GM12878 (cell line): ENCODE results near the gene MSH5. TPM values are rescaled to one million over a fixed set of nuclear protein-coding genes. Genes with fewer than 3 reads are reported as not detected.
"Not testable (repeated sequence)": the region's sequence is repeated elsewhere in the genome, so short reads cannot be mapped to it uniquely, and the experiment has no call there.

ENCODE experiments used
- ATAC-seq: fragments of 200-7000 bp; cut with Tn5 transposase; 3 replicates; pipeline ENCODE4 v1.9.1; 2020; ENCODE audit warnings: mild to moderate bottlenecking, moderate library complexity
- BruUV-seq: library from RNA; stranded (reverse); fragments of 400-500 nt; replicated peaks from 2 replicates; lab custom pipeline; 2021; lab: Mats Ljungman, UMichigan
- CTCF ChIA-PET: fragments of 300-600 bp; sonication (Branson Sonifier 250); formaldehyde crosslinking; extraction: SDS; loops from one replicate; lab custom pipeline; 2021; ENCODE audit warnings: inconsistent platforms; lab: Yijun Ruan, JAX
- POLR2A ChIA-PET: fragments of 350-600 bp; formaldehyde crosslinking; extraction: SDS; loops from one replicate; lab custom pipeline; 2021; ENCODE audit warnings: inconsistent platforms; lab: Charles Lee
- RAD21 ChIA-PET: fragments of 300-600 bp; sonication (Branson Sonifier 250); formaldehyde crosslinking; loops from one replicate; lab custom pipeline; 2023; ENCODE audit warnings: antibody characterized with exemption; ENCODE audit not compliant: unreplicated experiment; lab: Charles Lee
- SMC1A ChIA-PET: fragments of 300-600 bp; sonication (Branson Sonifier 250); formaldehyde crosslinking; loops from one replicate; lab custom pipeline; 2023; ENCODE audit not compliant: unreplicated experiment, uncharacterized antibody; lab: Charles Lee
- DNase-seq: peaks from one replicate; pipeline ENCODE4 v3.0.0-alpha.2; 2011; ENCODE audit warnings: low read depth, low spot score
- FAIRE-seq: peaks from 3 replicates; lab custom pipeline; 2011; peaks lifted over from hg19 to GRCh38; lab: Jason Lieb, UNC
- H2AFZ ChIP-seq: 2 replicates; pipeline ENCODE4 v1.6.0; 2011; ENCODE audit warnings: low read depth, low read length, control low read depth; ENCODE audit not compliant: control insufficient read depth
- H3K27ac ChIP-seq: 2 replicates; pipeline ENCODE4 v1.5.1; 2011; ENCODE audit warnings: control low read depth; ENCODE audit not compliant: control insufficient read depth, insufficient read depth
- H3K27me3 ChIP-seq, 2 experiments: replicated peaks in 1 of 2; 2 replicates each; pipeline versions ENCODE4 v1.6.0 to v1.6.1; 2011; ENCODE audit warnings: low read length in 1 of 2; ENCODE audit not compliant: control insufficient read depth in 2 of 2, insufficient read depth in 2 of 2
- H3K36me3 ChIP-seq, 2 experiments: 2 replicates each; pipeline ENCODE4 v1.5.1; 2011; ENCODE audit warnings: low read length in 1 of 2; ENCODE audit not compliant: control insufficient read depth in 2 of 2, insufficient read depth in 2 of 2
- H3K4me1 ChIP-seq: 2 replicates; pipeline ENCODE4 v1.6.1; 2011; ENCODE audit warnings: mild to moderate bottlenecking, low read length, moderate library complexity, mixed read lengths; ENCODE audit not compliant: control insufficient read depth, insufficient read depth
- H3K4me2 ChIP-seq: 2 replicates; pipeline ENCODE4 v1.6.0; 2011; ENCODE audit warnings: control low read depth; ENCODE audit not compliant: control insufficient read depth, insufficient read depth
- H3K4me3 ChIP-seq: fragments of 200-600 bp; sonication (generic); 2 replicates; pipeline ENCODE4 v1.5.1; 2016
- H3K79me2 ChIP-seq: 2 replicates; pipeline ENCODE4 v1.6.0; 2011; ENCODE audit warnings: low read length; ENCODE audit not compliant: control insufficient read depth, insufficient read depth
- H3K9ac ChIP-seq: 2 replicates; pipeline ENCODE4 v1.8.0; 2011; ENCODE audit warnings: low read length, control low read depth, mixed read lengths; ENCODE audit not compliant: control insufficient read depth, insufficient read depth
- H3K9me3 ChIP-seq: replicated peaks from 3 replicates; pipeline ENCODE4 v1.5.1; 2011; ENCODE audit warnings: mild to moderate bottlenecking, low read length; ENCODE audit not compliant: control insufficient read depth, insufficient read depth
- H4K20me1 ChIP-seq: 2 replicates; pipeline ENCODE4 v1.6.0; 2011; ENCODE audit not compliant: control insufficient read depth, insufficient read depth
- MTA2 ChIP-seq: fragments of 450-650 bp; IDR thresholded peaks from 2 replicates; pipeline ENCODE4 v1.6.1; 2016; ENCODE audit warnings: low read depth, mild to moderate bottlenecking, moderate library complexity
- MYC ChIP-seq: IDR thresholded peaks from 2 replicates; pipeline ENCODE4 v1.6.1; 2011; ENCODE audit warnings: mild to moderate bottlenecking, low read length, moderate library complexity, inconsistent platforms; ENCODE audit not compliant: insufficient read depth, insufficient replicate concordance, insufficient read length, severe bottlenecking
- SIN3A ChIP-seq: IDR thresholded peaks from 2 replicates; pipeline ENCODE4 v1.6.1; 2012; ENCODE audit warnings: low read depth, low read length, improper control_type of control experiment
- WGBS: methylation state at CpG from one replicate; pipeline ENCODE4 v1.1.6; 2016; ENCODE audit warnings: low lambda C conversion rate; ENCODE audit not compliant: insufficient replicate concordance, insufficient coverage; ENCODE audit errors: missing lambda C conversion rate; 5-methylcytosine and 5-hydroxymethylcytosine counted together
- in situ Hi-C: fragments of 300-500 bp; cut with MboI; formaldehyde crosslinking; loops from 9 replicates; pipeline ENCODE4 v1.14.3; 2018; ENCODE audit warnings: mixed read lengths
- intact Hi-C: fragments of 100-400 bp; cut with micrococcal nuclease; formaldehyde crosslinking; loops from one replicate; pipeline ENCODE4 v1.14.2; 2022; ENCODE audit not compliant: unreplicated experiment
- polyA plus RNA-seq, 11 experiments: library from polyadenylated mRNA; depleted of rRNA in 4 of 11; unstranded in 6 of 11; stranded (reverse) in 5 of 11; fragments of >200 nt; fragmentation: Nextera tagmentation in 4 of 11; fragmentation: Illumina TruSeq in 1 of 11; extraction: Ambion mirVana in 4 of 11; extraction: Trizol in 1 of 11; gene quantifications; 1 replicate in 1 of 11; 2 replicates in 10 of 11; pipeline versions ENCODE4 v1.2.1 to v1.2.3, GENCODE V29; 2011 to 2016; ENCODE audit warnings: inconsistent platforms in 2 of 11, missing spikeins in 2 of 11, low read depth in 1 of 11
- total RNA-seq, 4 experiments: library from RNA; depleted of rRNA in 3 of 4; stranded (reverse); fragments of >200 nt in 3 of 4; fragmentation: Illumina TruSeq in 1 of 4; extraction: Trizol in 1 of 4; gene quantifications; 2 replicates each; pipeline versions ENCODE4 v1.2.1 to v1.2.3, GENCODE V29; 2013 to 2021
- TF ChIP-seq, protein P1 (sequence below): fragments of 450-650 bp; IDR thresholded peaks from 2 replicates; pipeline ENCODE4 v1.6.1; 2017; ENCODE audit warnings: mild to moderate bottlenecking, low read depth, inconsistent platforms; ENCODE audit not compliant: poor library complexity, severe bottlenecking
- TF ChIP-seq, protein P2 (sequence below): fragments of 450-650 bp; IDR thresholded peaks from 2 replicates; pipeline ENCODE4 v1.6.1; 2017; ENCODE audit warnings: mild to moderate bottlenecking, moderate library complexity

The MSH5 gene
- total and polyA plus RNA-seq, 10 of the 15 experiments (the other 5 are each of a cell fraction or from before 2014, with no cell fraction given) = 9.1 to 52.7 (median 30.0) TPM

DNA sequence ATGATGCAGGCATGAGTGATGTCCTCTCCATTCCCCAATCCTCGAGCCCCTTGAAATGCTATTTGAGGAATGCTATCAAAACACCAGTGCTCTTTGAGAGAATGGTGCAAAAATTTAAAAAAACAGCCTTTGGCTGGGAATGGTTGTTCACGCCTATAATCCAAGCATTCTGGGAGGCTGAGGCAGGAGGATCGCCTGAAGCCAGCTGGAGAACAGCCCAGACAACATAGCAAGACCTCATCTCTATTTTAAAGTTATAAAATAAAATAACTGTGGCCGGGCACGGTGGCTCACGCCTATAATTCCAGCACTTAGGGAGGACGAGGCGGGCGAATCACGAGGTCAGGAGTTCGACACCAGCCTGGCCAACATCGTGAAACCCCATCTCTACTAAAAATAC lies 60.0 kb downstream of the MSH5 start:
- no peak for ATAC-seq
- intact Hi-C loops = loop anchor here (5.0 kb wide), 1 partner anchor 33 kb away; no protein-coding TSS in a partner anchor
- H2AFZ ChIP-seq = no peak overlapping the region
- CTCF ChIA-PET = interaction anchor here (1.0 to 2.7 kb wide), 5 partner anchors 9 to 143 kb away, joined by 3 to 10 read pairs (median 6); no protein-coding TSS in a partner anchor
- no peak overlapping the region for H3K4me3 ChIP-seq
- WGBS = over 99% methylated on average over 12 of the region's 12 CpGs
- RAD21 ChIA-PET = interaction anchor here (1.4 kb wide), 2 partner anchors 28 to 30 kb away, joined by 3 to 4 read pairs; partner anchors contain the start of gene HSPA1B
- TF ChIP-seq, protein P1, sequence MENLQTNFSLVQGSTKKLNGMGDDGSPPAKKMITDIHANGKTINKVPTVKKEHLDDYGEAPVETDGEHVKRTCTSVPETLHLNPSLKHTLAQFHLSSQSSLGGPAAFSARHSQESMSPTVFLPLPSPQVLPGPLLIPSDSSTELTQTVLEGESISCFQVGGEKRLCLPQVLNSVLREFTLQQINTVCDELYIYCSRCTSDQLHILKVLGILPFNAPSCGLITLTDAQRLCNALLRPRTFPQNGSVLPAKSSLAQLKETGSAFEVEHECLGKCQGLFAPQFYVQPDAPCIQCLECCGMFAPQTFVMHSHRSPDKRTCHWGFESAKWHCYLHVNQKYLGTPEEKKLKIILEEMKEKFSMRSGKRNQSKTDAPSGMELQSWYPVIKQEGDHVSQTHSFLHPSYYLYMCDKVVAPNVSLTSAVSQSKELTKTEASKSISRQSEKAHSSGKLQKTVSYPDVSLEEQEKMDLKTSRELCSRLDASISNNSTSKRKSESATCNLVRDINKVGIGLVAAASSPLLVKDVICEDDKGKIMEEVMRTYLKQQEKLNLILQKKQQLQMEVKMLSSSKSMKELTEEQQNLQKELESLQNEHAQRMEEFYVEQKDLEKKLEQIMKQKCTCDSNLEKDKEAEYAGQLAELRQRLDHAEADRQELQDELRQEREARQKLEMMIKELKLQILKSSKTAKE = no peak
- TF ChIP-seq, protein P2, sequence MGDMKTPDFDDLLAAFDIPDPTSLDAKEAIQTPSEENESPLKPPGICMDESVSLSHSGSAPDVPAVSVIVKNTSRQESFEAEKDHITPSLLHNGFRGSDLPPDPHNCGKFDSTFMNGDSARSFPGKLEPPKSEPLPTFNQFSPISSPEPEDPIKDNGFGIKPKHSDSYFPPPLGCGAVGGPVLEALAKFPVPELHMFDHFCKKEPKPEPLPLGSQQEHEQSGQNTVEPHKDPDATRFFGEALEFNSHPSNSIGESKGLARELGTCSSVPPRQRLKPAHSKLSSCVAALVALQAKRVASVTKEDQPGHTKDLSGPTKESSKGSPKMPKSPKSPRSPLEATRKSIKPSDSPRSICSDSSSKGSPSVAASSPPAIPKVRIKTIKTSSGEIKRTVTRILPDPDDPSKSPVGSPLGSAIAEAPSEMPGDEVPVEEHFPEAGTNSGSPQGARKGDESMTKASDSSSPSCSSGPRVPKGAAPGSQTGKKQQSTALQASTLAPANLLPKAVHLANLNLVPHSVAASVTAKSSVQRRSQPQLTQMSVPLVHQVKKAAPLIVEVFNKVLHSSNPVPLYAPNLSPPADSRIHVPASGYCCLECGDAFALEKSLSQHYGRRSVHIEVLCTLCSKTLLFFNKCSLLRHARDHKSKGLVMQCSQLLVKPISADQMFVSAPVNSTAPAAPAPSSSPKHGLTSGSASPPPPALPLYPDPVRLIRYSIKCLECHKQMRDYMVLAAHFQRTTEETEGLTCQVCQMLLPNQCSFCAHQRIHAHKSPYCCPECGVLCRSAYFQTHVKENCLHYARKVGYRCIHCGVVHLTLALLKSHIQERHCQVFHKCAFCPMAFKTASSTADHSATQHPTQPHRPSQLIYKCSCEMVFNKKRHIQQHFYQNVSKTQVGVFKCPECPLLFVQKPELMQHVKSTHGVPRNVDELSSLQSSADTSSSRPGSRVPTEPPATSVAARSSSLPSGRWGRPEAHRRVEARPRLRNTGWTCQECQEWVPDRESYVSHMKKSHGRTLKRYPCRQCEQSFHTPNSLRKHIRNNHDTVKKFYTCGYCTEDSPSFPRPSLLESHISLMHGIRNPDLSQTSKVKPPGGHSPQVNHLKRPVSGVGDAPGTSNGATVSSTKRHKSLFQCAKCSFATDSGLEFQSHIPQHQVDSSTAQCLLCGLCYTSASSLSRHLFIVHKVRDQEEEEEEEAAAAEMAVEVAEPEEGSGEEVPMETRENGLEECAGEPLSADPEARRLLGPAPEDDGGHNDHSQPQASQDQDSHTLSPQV = no peak
- no peak for TF ChIP-seq MYC
- TF ChIP-seq MTA2 = no peak
- TF ChIP-seq SIN3A = no peak
- TF ChIP-seq, all 136 proteins: peak for 0
- H3K9me3 ChIP-seq = no peaks in the 10 kb centered on the region
- peaks cover 10% of the 10 kb centered on the region for H3K79me2 ChIP-seq
- SMC1A ChIA-PET = no interaction called here
- H3K4me2 ChIP-seq = no peak overlapping the region
- H3K9ac ChIP-seq = no peak overlapping the region
- H4K20me1 ChIP-seq = no peaks in the 10 kb centered on the region
- peaks cover 4% of the 10 kb centered on the region; the same call in 1 of the 2 replicates for H3K4me1 ChIP-seq
- H3K27me3 ChIP-seq = no peaks in the 10 kb centered on the region
- no TSS peak for BruUV-seq
- FAIRE-seq (no peak), DNase-seq (no peak)
- H3K36me3 ChIP-seq = peaks cover 3% of the 10 kb centered on the region in 2 experiments; a peak in 2 of 4 replicates
- in situ Hi-C loops = no loop called here
- no peak overlapping the region for H3K27ac ChIP-seq
- POLR2A ChIA-PET = interaction anchor here (0.7 to 1.5 kb wide), 4 partner anchors 14 to 36 kb away, joined by 3 to 9 read pairs (median 4); no protein-coding TSS in a partner anchor

DNA sequence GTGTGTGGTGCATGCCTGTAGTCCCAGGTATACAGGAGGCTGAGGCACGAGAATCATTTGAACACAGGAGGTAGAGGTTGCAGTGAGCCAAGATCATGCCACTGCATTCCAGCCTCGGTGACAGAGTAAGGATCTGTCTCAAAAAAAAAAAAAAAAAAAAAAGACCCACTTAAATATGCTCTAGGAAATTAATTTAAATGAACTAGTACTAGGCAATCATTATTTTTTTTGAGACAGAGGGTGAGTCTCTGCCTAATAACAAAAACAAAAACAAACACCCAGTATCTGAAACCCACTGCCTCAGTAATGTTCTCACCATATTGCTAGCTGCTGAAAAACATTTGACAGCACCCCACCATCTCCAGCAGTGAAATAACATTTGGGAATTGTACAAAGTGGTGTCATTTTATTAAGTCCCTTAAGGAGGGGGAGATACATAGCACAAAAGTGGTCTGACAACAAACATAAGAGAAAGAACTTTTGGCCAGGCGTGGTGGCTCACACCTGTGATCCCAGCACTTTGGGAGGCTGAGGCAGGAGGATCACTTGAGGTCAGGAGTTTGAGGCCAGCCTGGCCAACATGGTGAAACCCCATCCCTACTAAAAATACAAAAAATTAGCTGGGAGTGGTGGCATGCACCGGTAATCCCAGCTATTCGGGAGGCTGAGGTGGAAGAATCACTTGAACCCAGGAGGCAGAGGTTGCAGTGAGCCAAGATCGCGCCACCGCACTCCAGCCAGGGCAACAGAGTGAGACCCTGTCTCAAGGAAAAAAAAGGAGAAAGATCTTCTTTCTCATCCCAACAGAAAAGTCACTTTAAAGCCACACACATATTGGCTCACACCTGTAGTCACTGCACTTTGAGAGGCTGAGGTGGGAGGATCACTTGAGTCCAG lies 61.5 kb downstream of the MSH5 start:
- H3K27me3 ChIP-seq, BruUV-seq, in situ Hi-C loops, H3K4me1 ChIP-seq, H3K4me3 ChIP-seq, H2AFZ ChIP-seq, H4K20me1 ChIP-seq, H3K36me3 ChIP-seq, H3K9me3 ChIP-seq, intact Hi-C loops, H3K27ac ChIP-seq, H3K9ac ChIP-seq, ATAC-seq, H3K4me2 ChIP-seq, DNase-seq, FAIRE-seq: not testable (repeated sequence)
- 94% methylated on average over 8 of the region's 8 CpGs for WGBS
- ChIA-PET RAD21 (interaction anchor here (0.6 kb wide), 1 partner anchor 13 kb away, joined by 3 read pairs; no protein-coding TSS in a partner anchor), POLR2A (interaction anchor here (0.6 to 0.7 kb wide), 3 partner anchors 24 to 39 kb away, joined by 3 to 4 read pairs (median 3); no protein-coding TSS in a partner anchor), SMC1A (interaction anchor here (1.3 kb wide), 1 partner anchor 12 kb away, joined by 4 read pairs; no protein-coding TSS in a partner anchor), CTCF (interaction anchor here (0.6 to 1.4 kb wide), 5 partner anchors 10 to 113 kb away, joined by 3 to 9 read pairs (median 4); no protein-coding TSS in a partner anchor)
- H3K79me2 ChIP-seq = peaks cover 10% of the 10 kb centered on the region
